Keratinocyte (primary cell): ENCODE results near the gene GAGE12F.
"Not testable (repeated sequence)": the region's sequence is repeated elsewhere in the genome, so short reads cannot be mapped to it uniquely, and the experiment has no call there.

Experiments
- CTCF ChIP-seq, 3 experiments: IDR thresholded peaks in 1 of 3; conservative IDR thresholded peaks in 1 of 3; optimal IDR thresholded peaks in 1 of 3; 2 replicates in 2 of 3; 3 replicates in 1 of 3; pipeline versions ENCODE3 to v1.5.1; 2011; ENCODE audit warnings: low read length in 3 of 3, mild to moderate bottlenecking in 3 of 3, moderate library complexity in 2 of 3, control low read depth in 1 of 3, inconsistent platforms in 1 of 3; ENCODE audit not compliant: insufficient read depth in 2 of 3; ENCODE audit errors: extremely low read depth in 1 of 3
- EZH2 ChIP-seq: IDR thresholded peaks from one replicate; pipeline ENCODE4 v1.6.1; 2012; ENCODE audit warnings: inconsistent platforms, mild to moderate bottlenecking, low read length, moderate library complexity

- not testable (repeated sequence) for TF ChIP-seq CTCF (optimal IDR thresholded peaks at IDR 0.05 in 1 of 3, IDR thresholded peaks at IDR 0.05 in 1 of 3, conservative IDR thresholded peaks at IDR 0.05 in 1 of 3; ENCODE audit: extremely low read depth in 1 of 3, insufficient read depth in 2 of 3, low read length in 3 of 3); EZH2
These were observed 8.1 kb downstream of the GAGE12F start for GRCh38 chrX:49568728-49569127.
